NCI-H524 treated with DMSO at 0.1 percent for 48 hours (cell line): ENCODE measurements around the gene PGF.
"Not testable (repeated sequence)": the region's sequence is repeated elsewhere in the genome, so short reads cannot be mapped to it uniquely, and the experiment has no call there.

Experiments used
- DNase-seq: peaks from one replicate; lab custom pipeline; 2025; lab: John Stamatoyannopoulos, UW

The PGF gene

DNA sequence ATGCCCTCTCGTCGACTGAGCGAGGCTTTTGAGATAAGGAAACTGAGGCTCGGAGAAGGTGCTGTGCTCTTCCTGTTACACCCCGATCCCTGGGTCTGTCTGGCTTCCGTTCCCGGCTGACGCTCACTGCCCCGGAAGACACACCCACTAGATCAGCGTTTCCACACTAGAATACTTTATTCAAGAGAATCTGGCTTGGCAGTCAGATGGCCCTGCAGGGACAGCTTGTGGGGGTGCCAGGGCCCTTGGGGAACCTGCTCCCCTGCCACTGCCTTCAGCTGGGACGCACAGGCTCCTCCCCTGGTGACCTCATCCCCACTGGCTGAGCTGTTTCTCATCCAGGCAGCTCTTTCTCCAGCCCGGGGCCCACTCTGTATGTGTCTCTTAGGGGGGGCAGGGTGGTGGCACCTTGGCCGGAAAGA lies 13.7 kb downstream of the PGF start:
- no peak for DNase-seq

DNA sequence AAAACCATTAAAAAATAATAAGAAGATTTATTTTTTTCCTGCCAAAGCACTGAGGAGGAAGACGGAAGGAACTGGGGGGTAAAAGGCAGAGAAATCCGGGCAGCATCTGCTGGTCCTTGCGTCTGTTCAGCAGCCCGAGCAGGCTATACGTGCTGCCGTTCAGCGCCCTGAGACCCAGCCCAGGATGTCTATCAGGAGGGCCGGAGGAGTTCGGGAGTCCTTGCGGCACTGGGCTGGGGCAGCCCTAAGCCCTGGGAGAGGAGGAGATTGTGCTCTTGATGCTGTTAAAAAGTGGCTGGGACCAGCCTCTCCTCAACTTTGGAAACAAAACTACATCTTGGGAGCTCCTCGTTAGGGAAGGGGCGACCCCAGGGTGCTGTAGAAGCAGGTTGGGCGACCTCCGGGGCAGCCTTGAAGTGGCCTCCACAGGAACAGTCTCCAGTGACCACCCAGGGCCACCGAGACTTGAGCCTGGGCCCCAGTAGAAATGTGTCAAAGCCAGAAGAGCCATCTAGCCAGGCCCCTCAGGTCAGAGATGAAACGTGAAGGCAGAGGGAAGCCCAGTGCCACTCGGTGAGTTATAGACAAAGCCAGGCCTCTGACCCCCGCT lies 14.3 kb downstream of the PGF start:
- no peak for DNase-seq

DNA sequence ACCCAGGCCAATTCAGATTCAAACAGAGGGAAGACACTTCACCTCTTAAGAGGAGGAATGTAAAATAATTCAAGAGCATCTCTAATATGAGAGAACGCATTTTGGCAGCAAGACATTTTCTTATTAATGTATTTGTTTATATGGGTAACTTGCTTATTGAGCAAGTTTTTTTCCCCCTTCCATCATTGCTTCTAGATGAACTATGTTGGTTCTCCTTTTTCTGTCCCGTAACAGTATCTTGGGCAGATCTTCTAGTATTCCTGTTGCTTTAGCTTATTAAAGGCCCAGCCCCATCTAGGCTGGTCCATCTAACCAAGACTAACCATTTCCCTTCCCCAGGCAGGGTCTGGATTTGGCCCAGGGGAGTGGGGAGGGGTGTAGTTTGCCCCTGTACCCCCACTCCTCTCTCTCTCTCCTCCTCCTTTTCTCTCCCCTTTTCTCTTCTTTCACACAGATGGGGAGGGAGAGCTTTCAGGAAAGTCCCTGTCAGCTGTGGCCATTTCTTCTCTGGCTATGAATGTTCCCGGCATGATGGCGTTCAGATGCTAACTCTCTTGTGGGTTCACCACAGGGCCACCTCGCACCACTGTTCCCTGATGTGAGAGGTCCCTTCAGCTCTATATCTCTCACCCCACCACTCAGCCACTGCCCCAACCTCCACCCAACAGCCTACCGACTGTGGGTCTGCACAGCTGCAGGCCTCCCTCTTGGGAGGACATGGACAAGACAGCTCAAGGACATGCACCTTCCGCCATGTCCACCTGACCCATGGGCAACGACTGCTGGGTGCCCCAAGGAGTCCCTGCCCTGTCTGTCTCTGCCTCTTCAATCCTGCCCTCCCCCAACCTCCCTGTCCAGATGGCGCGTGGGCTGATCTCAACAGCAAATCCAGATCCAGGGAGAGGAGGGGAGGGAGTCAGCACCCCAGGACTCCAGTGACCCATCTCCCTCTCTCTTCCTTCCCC lies 16.6 kb downstream of the PGF start:
- peak; percentile 40 for DNase-seq

DNA sequence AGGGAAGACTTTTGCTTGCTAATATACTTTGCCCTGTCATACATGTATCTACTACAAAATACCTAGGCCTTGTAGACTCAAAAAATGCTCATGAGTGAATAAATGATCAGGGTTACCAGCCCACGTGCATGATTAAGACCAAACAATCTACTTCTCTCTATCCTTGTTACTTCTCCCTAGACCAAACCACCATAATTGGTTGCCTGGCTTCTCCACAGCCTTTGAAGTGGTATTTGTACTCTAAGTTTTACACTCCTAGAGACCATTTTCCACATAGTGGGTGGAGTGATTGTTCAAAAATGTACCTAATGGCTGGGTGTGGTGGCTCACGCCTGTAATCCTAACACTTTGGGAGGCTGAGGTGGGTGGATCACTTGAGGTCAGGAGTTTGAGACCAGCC lies 18.2 kb downstream of the PGF start:
- no peak for DNase-seq

DNA sequence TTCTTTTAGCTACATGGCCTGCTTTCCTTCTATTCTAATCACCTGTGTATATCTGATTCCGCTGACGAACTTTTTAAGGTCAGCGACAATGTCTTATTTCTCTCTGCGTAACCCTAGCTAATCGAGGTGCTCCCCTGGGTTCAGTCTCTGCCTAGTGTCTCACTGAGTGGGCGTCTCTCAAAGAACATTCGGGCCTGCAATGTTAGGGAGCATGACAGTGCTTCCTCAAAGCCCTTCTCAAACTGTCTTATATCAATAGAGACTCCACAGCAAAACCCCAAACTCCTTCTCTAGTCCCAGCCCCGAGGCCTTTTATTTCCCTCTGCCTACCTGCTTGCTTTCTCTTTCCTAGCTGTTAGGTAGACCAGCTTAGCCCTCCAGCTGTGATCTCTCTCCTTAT lies 18.7 kb downstream of the PGF start:
- no peak for DNase-seq

DNA sequence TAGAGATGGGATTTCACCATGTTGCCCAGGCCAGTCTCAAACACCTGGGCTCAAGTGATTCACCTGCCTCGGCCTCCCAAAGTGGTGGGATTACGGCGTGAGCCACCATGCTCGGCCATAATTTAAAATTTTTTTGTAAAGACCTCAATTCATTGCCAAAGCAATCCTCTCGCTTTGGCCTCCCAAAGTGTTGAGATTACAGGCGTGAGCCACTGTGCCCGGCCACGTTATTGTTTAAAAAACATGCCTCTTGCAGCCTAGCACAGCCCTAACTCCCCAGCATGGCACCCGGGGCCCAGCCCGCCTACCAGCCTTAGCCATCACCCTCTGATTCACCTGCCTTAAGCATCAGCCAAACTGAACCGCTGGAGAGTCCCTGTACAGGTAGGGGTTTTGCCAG lies 19.2 kb downstream of the PGF start:
- DNase-seq, result no peak

DNA sequence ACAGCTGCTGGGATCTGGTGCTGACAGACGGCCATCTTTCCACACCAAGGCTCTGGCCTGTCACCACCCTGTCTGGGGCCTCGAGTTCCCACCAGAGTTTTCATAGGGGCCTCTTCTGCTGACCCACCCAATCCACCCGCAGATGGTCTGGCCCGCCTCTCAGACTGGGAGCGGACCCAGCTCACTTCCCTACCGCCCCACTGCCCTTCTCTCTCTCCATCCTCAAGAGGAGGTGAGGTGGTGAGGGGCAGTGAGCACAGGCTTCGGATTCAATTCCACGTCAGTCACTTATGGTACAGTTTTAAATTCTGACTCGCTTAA lies 20.1 kb downstream of the PGF start:
- DNase-seq, result no peak

DNA sequence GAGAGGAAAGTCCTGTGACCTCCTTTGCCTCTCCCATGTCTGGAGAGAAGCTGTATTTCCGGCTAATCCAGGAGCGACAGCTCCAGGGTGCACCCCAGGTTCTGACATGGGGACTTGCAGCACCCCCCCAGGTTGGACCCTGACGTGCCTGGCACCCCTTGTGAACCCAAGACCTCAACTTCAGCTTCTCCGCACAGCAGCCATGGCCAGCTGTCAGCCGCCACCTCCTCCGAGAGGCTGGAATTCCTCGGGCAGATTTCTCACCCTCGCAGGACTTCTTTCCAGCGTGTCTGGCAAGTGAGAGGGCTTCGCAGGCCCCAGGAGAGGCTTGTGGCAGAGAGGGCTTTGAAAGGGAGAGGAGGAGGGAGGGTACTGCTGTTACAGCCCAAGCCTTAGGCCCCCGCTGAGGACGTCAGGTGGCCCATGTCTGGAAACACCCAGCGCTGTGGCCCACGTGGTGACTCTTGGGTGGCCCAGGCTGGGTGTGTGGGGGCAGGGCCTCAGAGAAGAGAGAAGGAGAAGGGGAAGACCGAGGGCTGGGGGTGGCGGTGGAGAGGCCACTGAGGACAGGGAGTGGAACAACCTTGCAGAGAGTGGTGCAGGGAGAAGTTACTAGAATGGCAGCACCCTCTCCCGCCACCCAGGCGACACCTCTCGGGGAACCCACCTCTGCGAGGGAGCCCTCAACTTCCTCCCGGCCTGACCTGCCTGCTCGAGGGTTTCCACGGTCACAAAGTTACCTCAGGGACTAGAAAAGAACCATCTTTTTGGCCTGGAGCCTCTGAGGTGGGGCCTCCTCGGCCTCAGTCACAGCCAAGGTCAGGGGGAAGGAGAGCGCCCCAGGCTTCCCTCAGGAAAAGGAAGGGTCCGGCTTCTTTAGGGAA lies 20.7 kb downstream of the PGF start:
- DNase-seq, result peak; percentile 20

DNA sequence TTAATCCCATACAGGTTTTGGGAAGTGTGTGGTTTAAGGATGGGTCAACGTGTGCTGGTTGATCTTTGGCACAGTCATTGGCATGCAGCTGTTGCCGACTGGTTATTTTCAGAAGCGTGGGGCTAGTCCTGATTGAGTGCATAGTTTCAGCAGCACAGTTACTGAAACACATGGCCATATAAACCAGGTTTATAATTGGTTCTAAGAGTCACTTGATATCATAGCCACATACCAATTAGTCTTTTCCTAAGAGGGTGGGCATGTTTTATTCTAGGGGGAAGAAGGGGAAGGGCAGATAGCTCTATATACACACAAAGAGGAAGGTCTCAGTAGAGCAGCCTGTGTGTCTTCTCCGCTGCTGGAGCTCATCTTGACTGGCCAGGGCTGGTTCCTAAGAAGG lies 21.4 kb downstream of the PGF start:
- DNase-seq, result peak; percentile 73

DNA sequence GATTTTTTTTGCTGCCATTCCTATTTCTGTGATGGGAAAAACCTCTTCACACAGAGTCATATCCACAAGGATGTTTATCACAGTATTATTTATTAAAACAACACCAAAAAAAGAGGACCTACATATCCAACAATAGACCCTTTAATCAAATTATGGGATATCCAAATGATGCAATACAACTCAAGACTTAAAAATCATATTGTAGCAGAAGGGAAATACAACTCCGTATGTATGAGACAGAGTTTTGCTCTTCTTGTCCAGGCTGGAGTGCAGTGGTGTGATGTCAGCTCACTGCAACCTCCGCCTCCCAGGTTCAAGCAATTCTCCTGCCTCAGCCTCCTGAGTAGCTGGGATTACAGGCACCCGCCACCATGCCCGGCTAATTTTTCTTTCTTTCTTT lies 22.5 kb downstream of the PGF start:
- DNase-seq, result not testable (repeated sequence)

DNA sequence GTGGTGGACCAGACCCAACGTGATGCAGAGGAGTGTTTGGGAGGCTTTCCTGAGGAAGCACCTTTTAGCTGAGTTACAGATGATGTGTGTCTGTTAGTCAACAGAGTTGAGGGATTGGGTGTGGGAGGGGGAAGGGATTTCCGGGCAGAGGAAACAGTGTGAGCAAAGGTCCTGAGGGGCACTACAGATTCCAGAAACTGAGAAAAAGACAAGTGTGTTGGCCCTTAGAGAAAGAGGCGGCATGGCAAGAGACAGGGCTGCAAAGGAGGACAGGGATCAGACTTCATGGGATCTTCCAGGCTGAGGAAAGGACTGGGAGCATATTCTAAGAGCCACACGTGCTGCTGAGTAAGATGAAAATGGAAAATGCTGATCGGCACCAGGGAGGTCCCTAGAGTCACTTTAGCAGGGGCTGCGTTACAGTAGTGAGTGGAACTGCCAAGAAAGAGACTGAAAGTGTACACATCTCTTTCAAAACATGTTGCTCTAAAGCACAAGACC lies 22.9 kb downstream of the PGF start:
- DNase-seq, result no peak

DNA sequence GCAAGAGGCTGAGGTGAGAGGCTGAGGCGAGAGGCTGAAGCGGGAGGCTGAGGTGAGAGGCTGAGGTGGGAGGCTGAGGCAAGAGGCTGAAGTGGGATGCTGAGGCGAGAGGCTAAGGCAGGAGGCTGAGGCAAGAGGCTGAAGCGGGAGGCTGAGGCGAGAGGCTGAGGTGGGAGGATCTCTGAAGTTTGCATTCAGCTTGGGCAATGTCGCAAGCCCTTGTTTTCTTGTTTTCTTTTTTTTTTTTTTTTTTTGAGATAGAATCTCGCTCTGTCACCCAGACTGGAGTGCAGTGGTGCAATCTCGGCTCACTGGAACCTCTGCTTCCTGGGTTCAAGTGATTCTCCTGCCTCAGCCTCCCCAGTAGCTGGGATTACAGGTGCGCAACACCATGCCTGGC lies 23.7 kb downstream of the PGF start:
- DNase-seq, result not testable (repeated sequence)

- no peak for DNase-seq
These were observed 26.2 kb downstream of the PGF start for GRCh38 chr14:74929242-74929641.

DNA sequence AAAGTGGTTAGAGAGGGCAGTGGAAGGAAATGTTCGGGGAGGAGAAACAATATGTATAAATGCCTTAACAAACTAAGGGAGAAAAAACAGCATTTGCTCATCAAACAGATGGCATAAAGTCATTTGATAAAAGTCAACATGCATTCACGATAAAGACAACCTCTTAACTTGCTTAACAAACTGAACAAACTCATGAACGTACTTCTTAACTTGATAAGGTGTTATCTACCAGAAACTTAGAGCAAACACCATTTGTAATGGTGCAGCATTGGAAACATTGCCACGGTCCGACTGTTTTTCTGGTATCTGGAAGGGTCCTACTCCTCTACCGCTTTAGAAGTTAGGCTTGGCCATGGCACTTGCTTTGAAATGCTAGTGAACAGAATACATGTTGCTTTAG lies 28.2 kb downstream of the PGF start:
- DNase-seq, result no peak

- no peak for DNase-seq
These were observed 31.3 kb downstream of the PGF start for GRCh38 chr14:74924061-74924460.

DNA sequence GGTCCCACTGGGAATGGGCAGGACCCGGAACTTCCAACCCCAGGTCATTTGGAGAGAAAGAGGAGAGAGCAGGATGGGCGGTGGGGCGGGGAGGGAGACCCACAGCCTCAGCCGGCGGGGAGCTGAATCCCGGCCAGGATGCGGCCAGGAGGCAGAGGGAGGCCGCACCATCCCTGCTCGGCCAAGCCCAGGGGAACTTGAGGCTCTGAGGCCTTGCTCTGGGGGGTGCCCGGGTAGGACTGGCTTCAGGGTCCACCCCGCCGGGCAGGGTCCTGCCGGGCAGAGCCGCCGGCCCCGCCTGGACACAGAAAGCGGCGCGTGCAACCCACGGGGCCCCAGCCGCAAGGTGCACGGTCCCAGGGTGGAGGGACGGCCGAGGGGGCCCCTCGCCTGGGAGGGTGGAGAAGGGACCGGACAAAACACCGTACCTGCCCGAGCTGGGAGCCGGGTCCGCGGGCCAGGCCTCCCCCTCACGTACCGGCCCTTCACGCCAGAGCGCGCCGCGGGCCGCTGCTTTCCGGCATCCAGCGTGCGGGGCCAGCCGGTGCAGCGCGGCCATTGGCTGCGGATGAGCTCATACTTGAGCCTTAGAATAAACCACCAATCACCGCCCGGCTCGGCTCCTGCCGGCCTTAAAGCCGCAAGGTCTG lies 32.5 kb downstream of the PGF start, which contains the start of gene RPS6KL1:
RPS6KL1 (minus strand) TSS at position 509 of the 650 bp plus-strand sequence. CDS start 1,719 bp downstream, outside the sequence.
- peak; percentile 75 for DNase-seq

- DNase-seq, result no peak
These were observed 33.2 kb downstream of the PGF start for GRCh38 chr14:74921987-74922751.

GRCh38 chr14:74921053-74921620 lies 34.3 kb downstream of the PGF start:
- DNase-seq, result no peak

DNA sequence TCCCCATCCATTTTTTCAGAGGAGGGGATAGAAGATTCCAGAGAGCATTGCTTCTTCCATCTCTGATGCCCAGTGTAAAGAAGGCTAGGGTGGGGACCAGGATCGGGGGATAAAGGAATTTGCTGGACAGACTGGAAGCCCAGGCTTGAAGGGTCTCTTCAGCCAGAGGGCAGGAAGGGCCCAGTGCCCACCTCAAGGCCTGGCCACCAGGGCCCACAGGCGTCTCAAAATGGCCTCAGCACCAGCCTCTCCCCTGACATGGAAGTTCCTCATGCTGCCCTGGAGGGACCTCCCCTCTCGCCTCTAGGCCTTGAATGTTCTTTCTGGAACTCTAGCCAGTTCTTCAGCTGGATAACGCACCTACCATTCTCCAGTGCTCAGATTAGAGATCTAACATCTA lies 35.1 kb downstream of the PGF start:
- no peak for DNase-seq

DNA sequence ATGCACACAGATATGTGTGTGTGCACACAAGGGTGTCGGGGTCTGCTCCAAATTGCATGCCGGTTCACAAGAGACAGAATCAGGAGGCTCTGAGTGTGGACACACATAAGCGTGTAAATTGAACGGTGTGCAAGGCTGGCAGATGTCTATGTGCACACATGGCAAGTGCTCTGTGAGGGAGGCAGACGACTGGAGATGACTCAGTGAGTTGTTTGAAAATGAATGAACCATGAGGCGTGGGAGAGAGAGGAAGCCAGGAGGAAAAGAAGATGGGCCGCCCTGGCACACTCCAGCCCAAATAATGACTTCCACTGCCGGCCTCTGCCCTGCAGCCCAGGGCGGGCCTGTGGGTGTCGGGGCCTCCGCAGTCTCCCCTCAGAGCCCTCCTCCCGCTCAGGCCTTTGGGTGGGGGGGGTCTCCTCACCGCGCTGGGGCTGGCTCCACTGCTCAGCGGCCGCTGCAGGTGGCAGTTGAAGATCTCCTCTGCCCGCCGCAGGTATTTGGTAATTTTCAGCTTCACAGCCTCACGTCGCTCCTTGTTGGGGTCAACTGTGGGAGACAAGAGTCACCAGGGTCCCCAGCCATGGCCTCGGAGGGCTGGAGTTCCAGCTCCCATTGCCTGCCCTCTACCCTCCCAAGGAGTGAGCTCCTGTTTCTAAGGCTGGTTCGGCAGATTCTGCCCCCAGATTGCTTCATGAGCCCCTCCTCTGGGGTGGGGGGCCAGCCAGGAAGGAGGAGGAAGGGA lies 35.8 kb downstream of the PGF start:
- no peak for DNase-seq
